ENCODE measurements around the gene DOCK8.
"Not testable (repeated sequence)": the region's sequence is repeated elsewhere in the genome, so short reads cannot be mapped to it uniquely, and the experiment has no call there.

The DOCK8 gene

GRCh38 chr9:221989-222776 is 7.5 kb downstream of the DOCK8 start:
- FAIRE-seq, result peak; percentile 70
- no peak for DNase-seq (ENCODE audit: insufficient read length, low spot score)
- no peak for TF ChIP-seq CTCF (IDR thresholded peaks at IDR 0.05; ENCODE audit: insufficient read depth, missing control alignments)

DNA sequence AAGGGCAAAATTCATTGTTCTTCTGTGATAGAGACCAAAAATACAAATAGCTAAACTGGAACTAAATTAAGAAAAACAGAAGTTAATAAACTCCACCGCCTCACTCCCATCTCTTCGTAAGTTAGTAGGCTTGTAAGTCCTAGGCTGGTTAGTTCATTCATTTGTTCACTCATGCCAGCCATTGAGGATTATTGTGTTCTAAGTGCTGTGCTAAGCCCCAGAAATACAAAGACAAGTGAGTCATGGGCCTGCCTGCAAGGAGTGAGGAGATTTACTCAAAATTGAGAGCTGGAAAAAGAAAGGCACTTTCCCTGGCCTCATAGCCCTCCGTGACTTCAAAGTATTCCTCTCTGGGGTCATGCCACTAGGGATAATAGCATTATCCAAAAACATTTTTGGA is 8.5 kb downstream of the DOCK8 start:
- FAIRE-seq (no peak), DNase-seq (ENCODE audit: insufficient read length, low spot score) (no peak)
- TF ChIP-seq CTCF (IDR thresholded peaks at IDR 0.05; ENCODE audit: insufficient read depth, missing control alignments), result no peak

GRCh38 chr9:224026-224425 is 9.4 kb downstream of the DOCK8 start:
- peak; percentile 85 for FAIRE-seq
- no peak for TF ChIP-seq CTCF (IDR thresholded peaks at IDR 0.05; ENCODE audit: insufficient read depth, missing control alignments)
- no peak for DNase-seq (ENCODE audit: insufficient read length, low spot score)

DNA sequence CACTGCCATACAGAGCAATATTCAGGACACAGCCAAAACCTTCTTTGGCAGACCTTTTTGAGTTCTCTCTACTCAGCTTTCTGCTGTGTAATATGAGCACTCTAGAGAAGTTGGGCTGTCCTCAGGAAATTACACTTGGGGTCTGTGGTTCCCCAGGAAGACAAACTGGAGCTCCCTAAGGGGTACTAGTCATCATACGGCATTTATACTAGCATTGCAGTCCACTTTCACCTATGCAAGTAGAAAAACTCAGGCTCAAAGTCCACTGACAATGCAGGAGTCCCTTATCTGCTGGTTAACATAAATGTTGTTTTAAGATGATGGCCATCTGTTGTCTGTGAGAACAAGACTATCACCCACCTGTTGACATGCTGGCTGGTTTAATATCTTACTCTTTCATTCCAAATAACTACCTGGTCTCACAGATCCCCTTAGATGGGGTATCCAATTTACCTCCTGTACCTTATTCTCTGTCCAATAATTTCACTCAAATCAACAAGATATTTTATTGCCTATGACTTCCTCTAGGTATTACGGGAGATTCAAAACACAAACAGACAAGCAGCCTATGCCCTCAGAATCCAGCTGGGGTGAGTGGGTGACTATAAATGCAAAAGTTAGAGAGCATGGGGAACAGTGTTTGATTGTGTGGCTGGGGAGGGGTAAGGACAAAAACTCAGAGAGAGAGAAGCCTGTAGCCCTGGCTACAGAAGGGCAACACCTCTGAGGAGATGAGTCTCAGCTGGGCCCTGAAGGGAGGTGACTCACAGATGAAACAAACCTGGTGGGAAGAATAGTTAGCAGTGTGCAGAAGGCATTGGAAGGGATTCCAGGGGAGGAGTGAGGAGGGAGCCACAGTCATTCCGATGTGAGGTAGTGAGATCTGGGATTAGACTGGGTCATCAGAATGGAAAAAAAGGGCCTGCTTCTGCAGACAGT is 10.2 kb downstream of the DOCK8 start:
- no peak for DNase-seq (ENCODE audit: insufficient read length, low spot score)

DNA sequence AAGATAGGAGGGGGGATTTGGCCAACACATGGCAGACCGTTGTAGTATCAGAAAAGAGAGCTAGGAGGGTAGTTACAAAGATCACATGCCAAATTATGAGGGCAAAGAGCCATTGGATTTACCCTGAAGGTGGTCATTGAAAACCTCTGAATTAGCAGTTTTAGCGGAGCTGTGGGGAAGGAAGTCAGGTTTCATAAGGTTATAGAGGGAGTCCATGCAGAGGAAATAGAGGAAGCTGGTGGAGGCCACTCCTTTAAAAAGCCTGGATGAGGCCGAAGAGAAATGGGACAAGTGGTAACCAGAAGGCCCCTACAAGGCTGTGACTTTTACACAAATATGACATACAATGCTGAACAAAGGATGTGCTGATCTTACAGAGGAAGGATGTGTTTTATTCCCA is 13.2 kb downstream of the DOCK8 start:
- no peak for TF ChIP-seq CTCF (IDR thresholded peaks at IDR 0.05; ENCODE audit: insufficient read depth, missing control alignments)
- FAIRE-seq (no peak), DNase-seq (ENCODE audit: insufficient read length, low spot score) (no peak)

More for the DNA sequence above, 10.2 kb downstream of the DOCK8 start:
- peak; percentile 88 for FAIRE-seq
- TF ChIP-seq CTCF (IDR thresholded peaks at IDR 0.05; ENCODE audit: insufficient read depth, missing control alignments), result no peak

DNA sequence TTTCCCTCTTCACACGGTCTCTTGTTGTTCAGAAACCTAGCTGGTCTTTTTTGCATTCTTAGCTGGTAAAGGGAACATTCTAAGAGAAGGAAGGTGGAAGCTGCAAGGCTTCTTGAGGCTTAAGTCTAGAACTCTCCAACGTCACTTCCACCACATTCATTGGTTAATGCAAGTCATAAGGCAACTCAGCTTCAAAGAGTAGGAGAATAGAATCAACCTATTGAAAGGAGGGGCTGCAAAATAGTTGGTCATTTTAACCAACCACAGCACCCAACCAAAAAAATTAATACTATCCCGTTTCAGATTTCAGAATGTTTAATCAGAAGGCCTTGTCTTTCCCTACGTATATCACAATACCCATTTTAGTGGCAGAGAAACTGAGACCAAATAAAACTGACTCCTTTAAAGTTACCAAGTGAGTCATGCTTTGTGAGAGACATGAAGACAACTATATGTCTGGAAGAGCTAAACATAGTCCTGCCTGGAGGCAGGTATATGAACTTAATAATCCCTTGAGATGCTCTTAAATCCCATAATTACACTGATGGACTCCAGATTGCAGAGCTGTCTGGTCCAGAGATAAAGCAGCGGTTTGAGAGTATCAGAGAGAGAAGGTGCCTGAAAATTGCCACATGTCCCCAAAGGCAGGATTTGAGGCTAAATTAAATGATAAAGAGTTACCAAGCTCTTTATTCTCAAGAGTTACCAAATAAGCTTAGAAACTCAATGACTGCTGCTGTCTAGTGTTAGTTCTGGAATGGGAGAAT is 14.4 kb downstream of the DOCK8 start:
- no peak for TF ChIP-seq CTCF (IDR thresholded peaks at IDR 0.05; ENCODE audit: insufficient read depth, missing control alignments)
- peak; percentile 97 for FAIRE-seq
- peak; percentile 27 for DNase-seq (ENCODE audit: insufficient read length, low spot score)

DNA sequence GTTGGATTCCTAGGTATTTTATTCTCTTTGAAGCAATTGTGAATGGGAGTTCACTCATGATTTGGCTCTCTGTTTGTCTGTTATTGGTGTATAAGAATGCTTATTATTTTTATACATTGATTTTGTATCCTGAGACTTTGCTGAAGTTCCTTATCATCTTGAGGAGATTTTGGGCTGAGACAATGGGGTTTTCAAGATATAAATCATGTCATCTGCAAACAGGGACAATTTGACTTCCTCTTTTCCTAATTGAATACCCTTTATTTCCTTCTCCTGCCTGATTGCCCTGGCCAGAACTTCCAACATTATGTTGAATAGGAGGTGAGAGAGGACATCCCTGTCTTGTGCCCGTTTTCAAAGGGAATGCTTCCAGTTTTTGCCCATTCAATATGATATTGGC is 17.0 kb downstream of the DOCK8 start:
- not testable (repeated sequence) for FAIRE-seq; DNase-seq (ENCODE audit: insufficient read length, low spot score)

DNA sequence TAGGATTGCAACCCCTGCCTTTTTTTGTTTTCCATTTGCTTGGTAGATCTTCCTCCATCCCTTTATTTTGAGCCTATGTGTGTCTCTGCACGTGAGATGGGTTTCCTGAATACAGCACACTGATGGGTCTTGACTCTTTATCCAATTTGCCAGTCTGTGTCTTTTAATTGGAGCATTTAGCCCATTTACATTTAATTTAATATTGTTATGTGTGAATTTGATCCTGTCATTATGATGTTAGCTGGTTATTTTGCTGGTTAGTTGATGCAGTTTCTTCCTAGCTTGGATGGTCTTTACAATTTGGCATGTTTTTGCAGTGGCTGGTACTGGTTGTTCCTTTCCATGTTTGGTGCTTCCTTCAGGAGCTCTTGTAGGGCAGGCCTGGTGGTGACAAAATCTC is 19.0 kb downstream of the DOCK8 start:
- not testable (repeated sequence) for FAIRE-seq; DNase-seq (ENCODE audit: insufficient read length, low spot score)
